ENCODE data around the gene ERO1B. TPM values are rescaled to one million over a fixed set of nuclear protein-coding genes. Genes with fewer than 3 reads are reported as not detected.

ERO1B gene
- total RNA-seq, 1 donor from 2014 or later = 5.1 TPM

DNA sequence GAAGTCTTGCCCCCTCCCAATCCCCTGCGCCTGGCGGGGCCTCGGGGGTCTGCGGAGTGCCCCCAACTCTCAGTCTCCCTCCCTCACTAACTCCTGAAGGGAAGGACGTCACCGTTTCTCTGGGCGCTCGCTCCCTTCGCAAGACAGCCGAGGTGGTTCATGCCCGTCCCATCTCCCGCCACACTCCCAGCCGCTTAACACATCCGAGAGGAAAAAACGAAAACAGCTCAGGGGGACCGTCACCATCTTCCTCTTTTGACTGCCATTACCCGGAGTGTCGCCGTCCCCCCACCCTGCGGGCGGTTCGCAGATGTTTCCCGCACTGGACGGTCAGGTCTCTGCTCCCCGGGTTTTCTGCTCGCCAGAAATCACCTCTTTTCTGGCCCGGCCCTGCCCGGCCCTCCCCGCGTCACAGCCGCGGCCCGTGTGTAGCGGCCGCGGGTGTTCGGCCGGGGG lies 532 bp downstream of the ERO1B start:
- peaks cover 0 to 4% of the 10 kb centered on the region in 2 donors for H3K4me1 ChIP-seq
- peak overlapping the region; percentile 71 to 89 for H3K27ac ChIP-seq
- TF ChIP-seq, protein P1, sequence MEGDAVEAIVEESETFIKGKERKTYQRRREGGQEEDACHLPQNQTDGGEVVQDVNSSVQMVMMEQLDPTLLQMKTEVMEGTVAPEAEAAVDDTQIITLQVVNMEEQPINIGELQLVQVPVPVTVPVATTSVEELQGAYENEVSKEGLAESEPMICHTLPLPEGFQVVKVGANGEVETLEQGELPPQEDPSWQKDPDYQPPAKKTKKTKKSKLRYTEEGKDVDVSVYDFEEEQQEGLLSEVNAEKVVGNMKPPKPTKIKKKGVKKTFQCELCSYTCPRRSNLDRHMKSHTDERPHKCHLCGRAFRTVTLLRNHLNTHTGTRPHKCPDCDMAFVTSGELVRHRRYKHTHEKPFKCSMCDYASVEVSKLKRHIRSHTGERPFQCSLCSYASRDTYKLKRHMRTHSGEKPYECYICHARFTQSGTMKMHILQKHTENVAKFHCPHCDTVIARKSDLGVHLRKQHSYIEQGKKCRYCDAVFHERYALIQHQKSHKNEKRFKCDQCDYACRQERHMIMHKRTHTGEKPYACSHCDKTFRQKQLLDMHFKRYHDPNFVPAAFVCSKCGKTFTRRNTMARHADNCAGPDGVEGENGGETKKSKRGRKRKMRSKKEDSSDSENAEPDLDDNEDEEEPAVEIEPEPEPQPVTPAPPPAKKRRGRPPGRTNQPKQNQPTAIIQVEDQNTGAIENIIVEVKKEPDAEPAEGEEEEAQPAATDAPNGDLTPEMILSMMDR (IDR thresholded peaks at IDR 0.05) = no peak
- no peaks in the 10 kb centered on the region for H3K27me3 ChIP-seq
- DNase-seq (ENCODE audit: low spot score in 2 of 2) = peak in 1 of 2 donors; percentile 68
- H3K36me3 ChIP-seq = no peaks in the 10 kb centered on the region
- no peaks in the 10 kb centered on the region for H3K9me3 ChIP-seq
- H3K4me3 ChIP-seq = peak overlapping the region; percentile 80 to 98
- intact Hi-C loops (cut with DNase I) = loop anchor here (2.0 to 5.0 kb wide), 3 partner anchors 321 to 776 kb away; partner anchors contain the start of genes B3GALNT2, HEATR1 and MTR

DNA sequence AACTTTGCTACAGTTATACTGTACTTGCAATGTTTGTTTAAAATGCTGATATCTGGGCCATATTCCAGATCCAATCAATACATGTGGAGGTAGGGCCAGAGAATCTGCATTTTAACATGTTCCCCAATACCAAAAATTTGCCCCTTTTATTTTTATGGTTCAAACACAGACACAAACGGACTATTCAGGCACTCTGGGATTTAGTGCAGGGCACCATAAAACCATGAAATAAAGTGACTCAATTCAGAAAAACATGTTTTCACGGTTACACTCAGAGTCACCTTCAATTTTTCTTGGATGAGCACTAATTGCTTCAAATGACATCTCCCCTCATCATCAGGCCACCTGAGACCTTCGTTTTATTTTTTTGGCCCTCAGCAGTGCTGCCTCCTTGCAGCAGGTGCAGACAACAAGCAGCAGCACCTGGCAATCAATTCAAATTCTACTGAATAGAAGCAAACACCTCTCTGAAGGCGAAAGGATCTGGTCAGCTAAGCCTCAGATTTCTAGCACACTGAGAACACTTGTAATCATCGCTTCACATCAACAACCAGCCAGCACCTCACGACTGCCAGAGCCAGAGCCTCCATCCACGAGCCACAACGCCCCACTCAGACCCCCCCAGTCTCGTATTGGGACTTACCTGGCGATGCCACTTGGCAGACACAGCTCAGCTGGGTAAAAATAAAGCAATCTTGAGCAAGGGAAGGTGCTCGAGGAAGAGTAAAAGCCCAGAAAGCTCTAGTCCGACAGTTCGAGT lies 1.1 kb downstream of the ERO1B start:
- Histone ChIP-seq H3K4me3 (peak overlapping the region; percentile 80 to 98), H3K36me3 (no peaks in the 10 kb centered on the region), H3K9me3 (no peaks in the 10 kb centered on the region), H3K4me1 (peaks cover 0 to 4% of the 10 kb centered on the region in 2 donors), H3K27ac (peak overlapping the region; percentile 71 to 89), H3K27me3 (no peaks in the 10 kb centered on the region)
- intact Hi-C loops (cut with DNase I) = loop anchor here (2.0 to 5.0 kb wide), 3 partner anchors 322 to 776 kb away; partner anchors contain the start of genes B3GALNT2, HEATR1 and MTR
- no peak for DNase-seq (ENCODE audit: low spot score in 2 of 2)
- TF ChIP-seq, protein P1 (IDR thresholded peaks at IDR 0.05) = no peak

DNA sequence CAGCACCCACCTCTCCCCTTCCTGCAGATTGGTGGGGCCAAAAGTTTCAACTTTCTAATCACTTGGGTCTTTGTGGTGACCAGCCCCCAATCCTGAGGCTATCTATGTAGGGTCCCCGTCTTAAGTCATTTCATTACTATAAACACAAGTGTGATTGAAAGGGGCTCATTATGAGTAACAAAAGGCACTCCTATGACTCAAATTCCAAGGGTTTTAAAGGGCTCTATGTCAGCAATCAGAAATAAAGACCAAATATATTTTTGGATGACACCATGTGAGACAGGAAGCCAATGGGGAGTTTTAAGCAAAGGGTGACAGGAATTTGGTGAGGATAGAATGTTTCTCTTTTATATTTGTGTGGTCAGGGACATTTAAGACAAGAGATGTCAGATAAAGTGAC lies 6.2 kb downstream of the ERO1B start:
- H3K9me3 ChIP-seq = no peaks in the 10 kb centered on the region
- H3K36me3 ChIP-seq = no peaks in the 10 kb centered on the region
- peaks cover 0 to 3% of the 10 kb centered on the region in 2 donors for H3K4me1 ChIP-seq
- no peak overlapping the region for H3K27ac ChIP-seq
- no peak for DNase-seq (ENCODE audit: low spot score in 2 of 2)
- TF ChIP-seq, protein P1 (IDR thresholded peaks at IDR 0.05) = no peak
- intact Hi-C loops (cut with DNase I) = no loop called here
- H3K27me3 ChIP-seq = no peaks in the 10 kb centered on the region
- no peak overlapping the region for H3K4me3 ChIP-seq

DNA sequence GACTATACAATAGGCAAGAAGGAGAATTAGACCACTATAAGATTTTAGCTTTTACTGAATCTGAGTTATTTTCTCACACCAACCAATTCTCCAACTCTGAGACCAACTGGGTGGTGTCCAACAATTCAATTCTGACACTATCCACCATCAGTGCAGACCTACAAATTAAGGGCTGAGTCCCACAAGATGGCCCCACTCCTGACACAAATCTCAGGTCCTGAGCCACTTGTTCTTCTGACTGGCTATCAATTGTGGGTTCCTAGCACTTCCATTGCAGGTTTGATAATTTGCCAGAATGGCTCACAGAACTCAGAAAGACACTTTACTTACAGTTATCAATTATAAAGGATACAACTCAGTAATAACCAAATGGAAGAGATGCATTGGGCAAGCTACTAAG lies 6.7 kb downstream of the ERO1B start:
- no peaks in the 10 kb centered on the region for H3K4me1 ChIP-seq
- H3K36me3 ChIP-seq = no peaks in the 10 kb centered on the region
- TF ChIP-seq, protein P1 (IDR thresholded peaks at IDR 0.05) = no peak
- intact Hi-C loops (cut with DNase I) = no loop called here
- H3K9me3 ChIP-seq = no peaks in the 10 kb centered on the region
- no peak overlapping the region for H3K4me3 ChIP-seq
- no peak overlapping the region for H3K27ac ChIP-seq
- H3K27me3 ChIP-seq = no peaks in the 10 kb centered on the region
- no peak for DNase-seq (ENCODE audit: low spot score in 2 of 2)

DNA sequence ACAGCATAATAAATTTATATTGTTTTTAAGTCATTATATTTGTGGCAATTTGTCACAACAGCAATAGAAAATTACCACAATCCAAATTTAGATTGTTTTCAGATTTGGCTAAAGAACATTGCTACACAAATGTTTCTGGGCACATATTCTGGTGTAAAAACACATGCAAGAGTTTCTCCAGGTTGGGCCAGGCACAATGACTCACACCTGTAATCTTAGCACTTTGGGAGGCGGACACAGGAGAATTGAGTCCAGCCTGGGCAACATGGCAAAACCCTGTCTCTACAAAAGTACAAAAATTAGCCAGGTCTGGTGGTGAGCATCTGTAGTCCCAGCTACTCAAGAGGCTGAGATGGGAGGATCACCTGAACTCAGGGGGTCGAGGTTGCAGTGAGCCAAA lies 8.4 kb downstream of the ERO1B start:
- no peaks in the 10 kb centered on the region for H3K4me1 ChIP-seq
- intact Hi-C loops (cut with DNase I) = no loop called here
- no peaks in the 10 kb centered on the region for H3K27me3 ChIP-seq
- DNase-seq (ENCODE audit: low spot score in 2 of 2) = no peak
- H3K9me3 ChIP-seq = no peaks in the 10 kb centered on the region
- H3K4me3 ChIP-seq = no peak overlapping the region
- no peak overlapping the region for H3K27ac ChIP-seq
- H3K36me3 ChIP-seq = no peaks in the 10 kb centered on the region
- TF ChIP-seq, protein P1 (IDR thresholded peaks at IDR 0.05) = no peak

Data from ascending aorta (tissue), 2 donors.